Measurements from ENCODE around the gene DBH.

Gene DBH

GRCh38 chr9:133627341-133627740, 8.8 kb upstream of the DBH start:
- Mint-ChIP-seq H3K27ac (no peak overlapping the region), H3K4me1 (peaks cover 2% of the 10 kb centered on the region), H3K27me3 (no peaks in the 10 kb centered on the region), H3K36me3 (ENCODE audit: low read depth) (no peaks in the 10 kb centered on the region), H3K4me3 (no peak overlapping the region), H3K9me3 (peaks cover 17% of the 10 kb centered on the region)
- ATAC-seq = no peak
- DNase-seq = no peak

- H3K9me3 Mint-ChIP-seq = peaks cover 17% of the 10 kb centered on the region
- H3K36me3 Mint-ChIP-seq (ENCODE audit: low read depth) = no peaks in the 10 kb centered on the region
- H3K27me3 Mint-ChIP-seq = no peaks in the 10 kb centered on the region
- H3K4me3 Mint-ChIP-seq = no peak overlapping the region
- ATAC-seq (no peak), DNase-seq (no peak)
- no peak overlapping the region for H3K27ac Mint-ChIP-seq
- peaks cover 3% of the 10 kb centered on the region for H3K4me1 Mint-ChIP-seq
These were observed 7.4 kb upstream of the DBH start for GRCh38 chr9:133628766-133629165.

GRCh38 chr9:133629221-133630110, 6.7 kb upstream of the DBH start:
- Mint-ChIP-seq H3K4me1 (peaks cover 3% of the 10 kb centered on the region), H3K27ac (no peak overlapping the region), H3K27me3 (no peaks in the 10 kb centered on the region), H3K36me3 (ENCODE audit: low read depth) (no peaks in the 10 kb centered on the region), H3K4me3 (no peak overlapping the region), H3K9me3 (peaks cover 17% of the 10 kb centered on the region)
- ATAC-seq = no peak
- DNase-seq = no peak

- H3K36me3 Mint-ChIP-seq (ENCODE audit: low read depth) = no peaks in the 10 kb centered on the region
- DNase-seq (no peak), ATAC-seq (no peak)
- peaks cover 3% of the 10 kb centered on the region for H3K4me1 Mint-ChIP-seq
- no peak overlapping the region for H3K4me3 Mint-ChIP-seq
- H3K27me3 Mint-ChIP-seq = no peaks in the 10 kb centered on the region
- H3K9me3 Mint-ChIP-seq = peaks cover 10% of the 10 kb centered on the region
- H3K27ac Mint-ChIP-seq = no peak overlapping the region
These were observed 5.1 kb upstream of the DBH start for GRCh38 chr9:133631111-133631510.

- Mint-ChIP-seq H3K4me3 (no peak overlapping the region), H3K9me3 (no peaks in the 10 kb centered on the region), H3K4me1 (peaks cover 3% of the 10 kb centered on the region), H3K27me3 (peaks cover 2% of the 10 kb centered on the region), H3K36me3 (ENCODE audit: low read depth) (no peaks in the 10 kb centered on the region), H3K27ac (no peak overlapping the region)
- DNase-seq = no peak
- ATAC-seq = no peak
These were observed 3.1 kb upstream of the DBH start for GRCh38 chr9:133632806-133633680.

GRCh38 chr9:133633681-133634080, 2.5 kb upstream of the DBH start:
- DNase-seq (no peak), ATAC-seq (no peak)
- Mint-ChIP-seq H3K27ac (no peak overlapping the region), H3K36me3 (ENCODE audit: low read depth) (no peaks in the 10 kb centered on the region), H3K27me3 (peaks cover 2% of the 10 kb centered on the region), H3K4me3 (no peak overlapping the region), H3K4me1 (peaks cover 3% of the 10 kb centered on the region), H3K9me3 (no peaks in the 10 kb centered on the region)

GRCh38 chr9:133634081-133634691, 2.0 kb upstream of the DBH start:
- H3K4me1 Mint-ChIP-seq = peaks cover 3% of the 10 kb centered on the region
- H3K9me3 Mint-ChIP-seq = no peaks in the 10 kb centered on the region
- H3K27ac Mint-ChIP-seq = no peak overlapping the region
- DNase-seq = no peak
- peaks cover 2% of the 10 kb centered on the region for H3K27me3 Mint-ChIP-seq
- H3K4me3 Mint-ChIP-seq = no peak overlapping the region
- no peaks in the 10 kb centered on the region for H3K36me3 Mint-ChIP-seq (ENCODE audit: low read depth)
- ATAC-seq = no peak

GRCh38 chr9:133635098-133635497, 1.1 kb upstream of the DBH start:
- Mint-ChIP-seq H3K9me3 (no peaks in the 10 kb centered on the region), H3K4me1 (peaks cover 3% of the 10 kb centered on the region), H3K36me3 (ENCODE audit: low read depth) (no peaks in the 10 kb centered on the region), H3K27me3 (peaks cover 2% of the 10 kb centered on the region), H3K4me3 (no peak overlapping the region), H3K27ac (no peak overlapping the region)
- ATAC-seq (no peak), DNase-seq (no peak)

GRCh38 chr9:133636902-133637301, 739 bp downstream of the DBH start:
- Mint-ChIP-seq H3K36me3 (ENCODE audit: low read depth) (no peaks in the 10 kb centered on the region), H3K4me3 (no peak overlapping the region)

GRCh38 chr9:133637451-133638055, 1.4 kb downstream of the DBH start:
- H3K36me3 Mint-ChIP-seq (ENCODE audit: low read depth) = no peaks in the 10 kb centered on the region
- H3K9me3 Mint-ChIP-seq = no peaks in the 10 kb centered on the region
- H3K4me3 Mint-ChIP-seq = no peak overlapping the region
- H3K4me1 Mint-ChIP-seq = peaks cover 3% of the 10 kb centered on the region
- DNase-seq (no peak), ATAC-seq (no peak)
- H3K27me3 Mint-ChIP-seq = peaks cover 2% of the 10 kb centered on the region
- H3K27ac Mint-ChIP-seq = no peak overlapping the region

More at GRCh38 chr9:133636902-133637301, 739 bp downstream of the DBH start:
- no peaks in the 10 kb centered on the region for H3K9me3 Mint-ChIP-seq
- DNase-seq = no peak
- H3K27me3 Mint-ChIP-seq = peaks cover 2% of the 10 kb centered on the region
- no peak for ATAC-seq
- H3K27ac Mint-ChIP-seq = no peak overlapping the region
- H3K4me1 Mint-ChIP-seq = peaks cover 3% of the 10 kb centered on the region

GRCh38 chr9:133638076-133638475, 1.9 kb downstream of the DBH start:
- Mint-ChIP-seq H3K27ac (no peak overlapping the region), H3K4me3 (no peak overlapping the region), H3K9me3 (no peaks in the 10 kb centered on the region), H3K36me3 (ENCODE audit: low read depth) (no peaks in the 10 kb centered on the region), H3K4me1 (no peaks in the 10 kb centered on the region), H3K27me3 (peaks cover 2% of the 10 kb centered on the region)
- ATAC-seq (no peak), DNase-seq (no peak)

GRCh38 chr9:133638711-133639110, 2.5 kb downstream of the DBH start:
- H3K4me3 Mint-ChIP-seq = no peak overlapping the region
- H3K4me1 Mint-ChIP-seq = no peaks in the 10 kb centered on the region
- H3K36me3 Mint-ChIP-seq (ENCODE audit: low read depth) = no peaks in the 10 kb centered on the region
- H3K27me3 Mint-ChIP-seq = peaks cover 2% of the 10 kb centered on the region
- DNase-seq (no peak), ATAC-seq (no peak)
- H3K9me3 Mint-ChIP-seq = no peaks in the 10 kb centered on the region
- H3K27ac Mint-ChIP-seq = no peak overlapping the region

GRCh38 chr9:133639613-133640012, 3.5 kb downstream of the DBH start:
- Mint-ChIP-seq H3K27ac (no peak overlapping the region), H3K9me3 (no peaks in the 10 kb centered on the region), H3K4me1 (no peaks in the 10 kb centered on the region), H3K36me3 (ENCODE audit: low read depth) (no peaks in the 10 kb centered on the region), H3K4me3 (no peak overlapping the region), H3K27me3 (peaks cover 2% of the 10 kb centered on the region)
- ATAC-seq (no peak), DNase-seq (no peak)

GRCh38 chr9:133640160-133640559, 4.0 kb downstream of the DBH start:
- no peaks in the 10 kb centered on the region for H3K9me3 Mint-ChIP-seq
- no peak for ATAC-seq
- H3K36me3 Mint-ChIP-seq (ENCODE audit: low read depth) = no peaks in the 10 kb centered on the region
- peaks cover 2% of the 10 kb centered on the region for H3K27me3 Mint-ChIP-seq
- H3K27ac Mint-ChIP-seq = no peak overlapping the region
- no peak for DNase-seq
- no peak overlapping the region for H3K4me3 Mint-ChIP-seq
- H3K4me1 Mint-ChIP-seq = no peaks in the 10 kb centered on the region
